GM23248 (cell line): ENCODE results near the gene REL. TPM values are rescaled to one million over a fixed set of nuclear protein-coding genes. Genes with fewer than 3 reads are reported as not detected.
A peak's percentile ranks its signal among the peaks of the same experiment; 100 is the strongest.

Experiments
- DNase-seq: peaks from one replicate; pipeline ENCODE4 v3.0.0-alpha.2; 2015
- H2AFZ ChIP-seq: fragments of 200-600 bp; sonication (generic); 2 replicates; pipeline ENCODE4 v1.6.1; 2016; ENCODE audit warnings: antibody characterized with exemption
- H3F3A ChIP-seq: fragments of 200-600 bp; sonication (generic); 2 replicates; pipeline ENCODE4 v1.6.1; 2016; ENCODE audit warnings: mild to moderate bottlenecking, antibody characterized with exemption, mixed run types; ENCODE audit not compliant: insufficient read depth
- H3K27ac ChIP-seq: fragments of 200-600 bp; sonication (generic); 2 replicates; pipeline ENCODE4 v1.5.1; 2016; ENCODE audit warnings: mild to moderate bottlenecking
- H3K27me3 ChIP-seq: fragments of 200-600 bp; sonication (generic); replicated peaks from 2 replicates; pipeline ENCODE4 v1.6.1; 2016; ENCODE audit warnings: mild to moderate bottlenecking; ENCODE audit not compliant: insufficient read depth
- H3K36me3 ChIP-seq: fragments of 200-600 bp; sonication (generic); 2 replicates; pipeline ENCODE4 v1.6.1; 2016; ENCODE audit warnings: low read depth, mild to moderate bottlenecking
- H3K4me1 ChIP-seq: fragments of 200-600 bp; sonication (generic); 2 replicates; pipeline ENCODE4 v1.6.1; 2016; ENCODE audit warnings: mild to moderate bottlenecking; ENCODE audit not compliant: insufficient read depth
- H3K4me2 ChIP-seq: fragments of 200-600 bp; sonication (generic); one replicate; pipeline ENCODE4 v1.6.1; 2016; ENCODE audit warnings: mild to moderate bottlenecking; ENCODE audit not compliant: unreplicated experiment
- H3K4me3 ChIP-seq: fragments of 200-600 bp; sonication (generic); 2 replicates; pipeline ENCODE4 v1.5.1; 2016; ENCODE audit warnings: mild to moderate bottlenecking
- H3K79me2 ChIP-seq: fragments of 200-600 bp; sonication (generic); 2 replicates; pipeline ENCODE4 v1.6.1; 2016; ENCODE audit warnings: mild to moderate bottlenecking; ENCODE audit not compliant: insufficient read depth
- H3K9ac ChIP-seq: fragments of 200-600 bp; sonication (generic); 2 replicates; pipeline ENCODE4 v1.6.1; 2016; ENCODE audit warnings: mild to moderate bottlenecking
- H3K9me2 ChIP-seq: fragments of 200-600 bp; sonication (generic); 2 replicates; pipeline ENCODE4 v1.6.1; 2016; ENCODE audit warnings: mixed run types, mild to moderate bottlenecking, moderate library complexity; ENCODE audit not compliant: insufficient read depth
- H3K9me3 ChIP-seq: fragments of 200-600 bp; sonication (generic); one replicate; pipeline ENCODE4 v1.6.1; 2017; ENCODE audit warnings: low read depth
- H4K20me1 ChIP-seq: fragments of 200-600 bp; sonication (generic); 2 replicates; pipeline ENCODE4 v1.6.0; 2016; ENCODE audit not compliant: insufficient read depth
- EZH2 ChIP-seq: fragments of 200-600 bp; sonication (generic); IDR thresholded peaks from 2 replicates; pipeline ENCODE4 v1.6.1; 2018; ENCODE audit warnings: antibody characterized with exemption, mild to moderate bottlenecking; ENCODE audit not compliant: insufficient read depth, poor library complexity, severe bottlenecking
- EZH2phosphoT487 ChIP-seq: fragments of 200-600 bp; sonication (generic); IDR thresholded peaks from 2 replicates; pipeline ENCODE4 v1.6.1; 2018; ENCODE audit warnings: antibody characterized with exemption, moderate library complexity, mild to moderate bottlenecking, low read depth; ENCODE audit not compliant: insufficient read depth
- WGBS, 2 experiments: methylation state at CpG; one replicate each; pipeline ENCODE4 v1.1.6; 2015 to 2017; ENCODE audit warnings: low lambda C conversion rate in 2 of 2, low coverage in 1 of 2; ENCODE audit errors: missing lambda C conversion rate in 2 of 2; 5-methylcytosine and 5-hydroxymethylcytosine counted together
- in situ Hi-C: fragments of 300-500 bp; cut with MboI; formaldehyde crosslinking; loops from 2 replicates; pipeline ENCODE4 v1.15.0; 2020
- polyA plus RNA-seq: library from polyadenylated mRNA; unstranded; fragments of >200 nt; fragmentation: Nextera tagmentation; extraction: Ambion mirVana; gene quantifications from 2 replicates; pipeline ENCODE4 v1.2.1, GENCODE V29; 2016
- total RNA-seq: library from RNA; depleted of rRNA; stranded (reverse); fragments of >200 nt; shearing (Covaris generic); gene quantifications from 2 replicates; pipeline ENCODE4 v1.2.3, GENCODE V29; 2014

REL gene
- total and polyA plus RNA-seq, 2 experiments from 2014 or later, result 2.1 to 2.3 TPM

GRCh38 chr2:60960706-60961105, 79.3 kb downstream of the REL start:
- no peak overlapping the region for H3K9ac ChIP-seq
- H3K9me2 ChIP-seq, result no peaks in the 10 kb centered on the region
- H3K79me2 ChIP-seq, result no peaks in the 10 kb centered on the region
- H3K27ac ChIP-seq, result peak overlapping the region; percentile 76
- no peak overlapping the region for H2AFZ ChIP-seq
- no peak overlapping the region for H3K4me2 ChIP-seq
- H3K4me3 ChIP-seq, result no peak overlapping the region
- H3K9me3 ChIP-seq, result no peaks in the 10 kb centered on the region
- TF ChIP-seq EZH2, result no peak
- TF ChIP-seq EZH2phosphoT487, result no peak
- in situ Hi-C loops, result no loop called here
- no peaks in the 10 kb centered on the region for H4K20me1 ChIP-seq
- H3F3A ChIP-seq, result peaks cover 27% of the 10 kb centered on the region
- H3K27me3 ChIP-seq, result no peaks in the 10 kb centered on the region
- peaks cover 37% of the 10 kb centered on the region for H3K4me1 ChIP-seq
- 93 to 94% methylated on average over 1 of the region's 1 CpG for WGBS, 2 experiments
- peak; percentile 8 for DNase-seq
- no peaks in the 10 kb centered on the region for H3K36me3 ChIP-seq

GRCh38 chr2:60961457-60961856, 80.1 kb downstream of the REL start:
- H3K27ac ChIP-seq, result peak overlapping the region; percentile 76
- peak overlapping the region; percentile 37 for H3K4me2 ChIP-seq
- no peaks in the 10 kb centered on the region for H3K9me3 ChIP-seq

GRCh38 chr2:60962528-60962927, 81.2 kb downstream of the REL start:
- in situ Hi-C loops, result no loop called here
- no peak overlapping the region for H3K9ac ChIP-seq
- H3K4me2 ChIP-seq, result no peak overlapping the region
- H4K20me1 ChIP-seq, result no peaks in the 10 kb centered on the region
- no peak overlapping the region for H2AFZ ChIP-seq
- no peak for DNase-seq
- no peaks in the 10 kb centered on the region for H3K9me3 ChIP-seq
- no peak overlapping the region for H3K4me3 ChIP-seq
- H3K79me2 ChIP-seq, result no peaks in the 10 kb centered on the region
- H3K27me3 ChIP-seq, result no peaks in the 10 kb centered on the region
- no peaks in the 10 kb centered on the region for H3K36me3 ChIP-seq
- no peaks in the 10 kb centered on the region for H3K9me2 ChIP-seq
- peaks cover 27% of the 10 kb centered on the region for H3F3A ChIP-seq
- H3K27ac ChIP-seq, result no peak overlapping the region
- TF ChIP-seq EZH2 (no peak), EZH2phosphoT487 (no peak)
- 84 to 87% methylated on average over 2 of the region's 2 CpGs for WGBS, 2 experiments
- H3K4me1 ChIP-seq, result peaks cover 37% of the 10 kb centered on the region

More at GRCh38 chr2:60961457-60961856, 80.1 kb downstream of the REL start:
- no peaks in the 10 kb centered on the region for H3K27me3 ChIP-seq
- no peak for TF ChIP-seq EZH2
- no peak for TF ChIP-seq EZH2phosphoT487
- no peaks in the 10 kb centered on the region for H3K9me2 ChIP-seq
- H3K36me3 ChIP-seq, result no peaks in the 10 kb centered on the region
- H2AFZ ChIP-seq, result 0 out of 2 replicates have a peak overlapping the region, but pooled peaks have one; percentile 14
- DNase-seq, result peak; percentile 89
- H3K9ac ChIP-seq, result 0 out of 2 replicates have a peak overlapping the region, but pooled peaks have one; percentile 31
- in situ Hi-C loops, result no loop called here
- H3K4me3 ChIP-seq, result no peak overlapping the region
- no peaks in the 10 kb centered on the region for H4K20me1 ChIP-seq
- 65 to 66% methylated on average over 4 of the region's 4 CpGs for WGBS, 2 experiments
- no peaks in the 10 kb centered on the region for H3K79me2 ChIP-seq
- peaks cover 37% of the 10 kb centered on the region for H3K4me1 ChIP-seq
- H3F3A ChIP-seq, result peaks cover 27% of the 10 kb centered on the region

GRCh38 chr2:60963190-60963589, 81.8 kb downstream of the REL start:
- TF ChIP-seq EZH2phosphoT487 (no peak), EZH2 (no peak)

GRCh38 chr2:60964651-60965498, 83.5 kb downstream of the REL start:
- no peaks in the 10 kb centered on the region for H3K9me3 ChIP-seq
- peak overlapping the region; percentile 13; the same call in 1 of the 2 replicates for H2AFZ ChIP-seq
- in situ Hi-C loops, result no loop called here
- no peak overlapping the region for H3K4me3 ChIP-seq
- H3K9ac ChIP-seq, result no peak overlapping the region
- no peaks in the 10 kb centered on the region for H3K9me2 ChIP-seq
- no peak overlapping the region for H3K4me2 ChIP-seq
- H3K4me1 ChIP-seq, result peaks cover 24% of the 10 kb centered on the region
- H3F3A ChIP-seq, result peaks cover 14% of the 10 kb centered on the region
- H3K27me3 ChIP-seq, result no peaks in the 10 kb centered on the region
- TF ChIP-seq EZH2phosphoT487, result no peak
- TF ChIP-seq EZH2, result no peak
- H4K20me1 ChIP-seq, result no peaks in the 10 kb centered on the region
- 74 to 75% methylated on average over 7 of the region's 7 CpGs for WGBS, 2 experiments
- no peak overlapping the region for H3K27ac ChIP-seq
- H3K79me2 ChIP-seq, result no peaks in the 10 kb centered on the region
- no peaks in the 10 kb centered on the region for H3K36me3 ChIP-seq
- peak; percentile 17 for DNase-seq

More at GRCh38 chr2:60963190-60963589, 81.8 kb downstream of the REL start:
- H3K4me2 ChIP-seq, result no peak overlapping the region
- no peaks in the 10 kb centered on the region for H3K9me3 ChIP-seq
- no peaks in the 10 kb centered on the region for H3K27me3 ChIP-seq
- H3K27ac ChIP-seq, result no peak overlapping the region
- H3K79me2 ChIP-seq, result no peaks in the 10 kb centered on the region
- H4K20me1 ChIP-seq, result no peaks in the 10 kb centered on the region
- DNase-seq, result no peak
- H3K9ac ChIP-seq, result no peak overlapping the region
- H3K4me3 ChIP-seq, result no peak overlapping the region
- peaks cover 25% of the 10 kb centered on the region for H3F3A ChIP-seq
- no peaks in the 10 kb centered on the region for H3K36me3 ChIP-seq
- in situ Hi-C loops, result no loop called here
- H3K4me1 ChIP-seq, result peaks cover 35% of the 10 kb centered on the region
- H2AFZ ChIP-seq, result no peak overlapping the region
- H3K9me2 ChIP-seq, result no peaks in the 10 kb centered on the region
